HG03060 (cell line): ENCODE results near the gene SLC7A11.
"Not testable (repeated sequence)": the region's sequence is repeated elsewhere in the genome, so short reads cannot be mapped to it uniquely, and the experiment has no call there.

Experiments used
- ATAC-seq: cut with Tn5 transposase; IDR thresholded peaks from one replicate; pipeline ENCODE4 v1.9.1; 2021; ENCODE audit warnings: low read depth, moderate number of reproducible peaks; ENCODE audit not compliant: unreplicated experiment

SLC7A11 gene

DNA sequence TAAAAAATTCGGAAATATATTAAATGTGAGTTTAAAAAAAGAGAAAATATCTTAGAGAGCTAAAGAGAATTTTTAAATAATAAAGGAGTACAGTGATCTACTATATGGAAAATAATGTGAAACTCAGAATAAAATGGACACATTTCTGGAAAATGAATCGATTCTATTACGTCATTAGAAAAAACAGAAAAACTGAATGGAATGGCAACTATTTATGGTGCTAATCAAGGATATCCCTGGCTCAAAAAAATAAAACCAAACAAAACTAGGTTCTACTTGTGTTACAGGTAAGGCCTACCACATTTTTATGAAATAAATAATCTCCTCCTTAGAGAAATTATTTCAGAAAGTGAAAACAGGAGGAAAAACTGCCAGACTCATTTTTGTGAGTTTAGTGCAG, 5.5 kb upstream of the SLC7A11 start:
- no peak for ATAC-seq

DNA sequence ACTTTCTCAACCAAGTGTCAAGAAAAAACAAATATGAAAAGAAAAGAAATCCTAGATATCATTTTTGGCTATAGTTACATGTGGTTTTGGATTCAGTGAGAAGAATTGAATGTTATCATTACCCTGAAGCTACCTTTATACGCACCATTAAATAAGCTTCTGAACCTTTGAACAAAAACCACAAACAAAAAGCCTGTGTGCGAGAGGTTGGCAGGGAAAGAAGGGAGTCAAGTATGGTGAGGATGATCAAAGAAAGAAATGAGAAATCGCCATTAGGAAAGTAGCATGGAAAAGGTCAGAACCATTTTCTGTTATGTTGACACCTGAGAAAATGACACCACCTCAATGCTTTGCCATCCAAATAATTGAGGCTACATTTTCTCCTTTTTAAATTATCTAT, 1.2 kb upstream of the SLC7A11 start:
- ATAC-seq: no peak

DNA sequence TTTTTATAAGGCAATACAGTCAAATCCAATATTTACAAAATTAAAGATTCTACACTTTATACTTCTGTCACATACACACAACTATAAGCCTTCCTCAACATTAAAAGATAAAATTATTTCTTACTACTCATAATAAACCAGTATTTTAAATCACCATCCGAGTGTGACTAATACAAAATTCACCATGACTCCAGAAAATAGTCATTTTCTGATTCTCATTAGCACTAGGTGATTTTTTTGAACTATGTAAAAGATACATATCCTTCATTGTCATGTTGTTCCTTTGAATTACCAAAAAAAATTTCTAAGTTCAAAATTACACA, 646 bp upstream of the SLC7A11 start:
- ATAC-seq: no peak

DNA sequence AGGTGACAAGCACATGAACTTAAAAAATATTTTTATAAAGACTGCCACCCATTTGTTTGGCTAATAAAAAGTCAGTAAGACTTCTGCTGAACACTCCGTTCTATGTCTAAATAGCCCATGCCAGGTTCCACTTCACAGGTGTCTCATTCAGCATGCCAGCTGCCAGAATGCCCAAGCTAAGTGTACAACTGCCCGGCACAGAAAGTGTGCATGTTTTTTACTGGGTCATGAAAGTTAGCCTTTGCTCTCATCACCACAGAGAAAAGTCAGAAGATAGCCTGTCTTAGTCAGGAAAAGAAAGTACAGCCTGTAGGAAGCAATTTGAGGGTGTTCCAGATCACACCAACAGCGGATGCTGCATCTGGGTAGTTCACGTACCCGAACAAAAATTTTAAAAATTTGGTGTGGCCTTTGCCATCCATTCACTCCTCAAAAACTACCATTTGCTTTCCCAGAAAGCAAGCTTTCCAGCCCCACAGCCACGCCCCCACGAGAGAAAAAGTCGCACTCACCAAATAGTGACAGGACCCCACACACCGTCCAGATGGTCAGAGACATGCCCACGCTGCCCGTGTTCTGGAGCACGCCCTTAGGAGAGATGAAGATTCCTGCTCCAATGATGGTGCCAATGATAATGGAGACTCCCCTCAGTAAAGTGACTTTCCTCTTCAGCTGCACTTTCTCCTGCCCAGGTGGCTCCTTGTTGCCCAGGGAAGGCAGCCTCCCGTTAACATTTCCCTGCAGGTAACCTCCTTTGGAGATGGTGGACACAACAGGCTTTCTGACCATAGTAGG, 671 bp downstream of the SLC7A11 start:
- no peak for ATAC-seq

DNA sequence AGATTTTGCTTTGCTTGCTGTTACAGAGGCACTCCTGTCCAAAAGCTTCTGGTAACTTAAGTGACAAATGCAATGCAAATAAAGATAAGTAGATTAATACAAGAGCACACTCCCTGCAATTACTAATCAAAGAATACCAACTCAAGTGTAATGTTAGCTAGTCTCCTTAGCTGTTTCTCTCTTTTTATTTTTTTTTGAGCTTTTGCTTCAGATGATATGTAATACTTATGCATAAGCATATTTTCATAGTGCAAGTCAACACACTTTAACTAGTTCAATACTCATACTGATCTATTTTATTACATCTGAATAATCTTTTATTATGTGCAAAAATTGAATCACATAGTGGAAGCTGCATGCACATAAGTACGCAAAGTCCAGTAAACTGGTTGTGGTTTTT, 2.7 kb downstream of the SLC7A11 start:
- ATAC-seq: no peak

DNA sequence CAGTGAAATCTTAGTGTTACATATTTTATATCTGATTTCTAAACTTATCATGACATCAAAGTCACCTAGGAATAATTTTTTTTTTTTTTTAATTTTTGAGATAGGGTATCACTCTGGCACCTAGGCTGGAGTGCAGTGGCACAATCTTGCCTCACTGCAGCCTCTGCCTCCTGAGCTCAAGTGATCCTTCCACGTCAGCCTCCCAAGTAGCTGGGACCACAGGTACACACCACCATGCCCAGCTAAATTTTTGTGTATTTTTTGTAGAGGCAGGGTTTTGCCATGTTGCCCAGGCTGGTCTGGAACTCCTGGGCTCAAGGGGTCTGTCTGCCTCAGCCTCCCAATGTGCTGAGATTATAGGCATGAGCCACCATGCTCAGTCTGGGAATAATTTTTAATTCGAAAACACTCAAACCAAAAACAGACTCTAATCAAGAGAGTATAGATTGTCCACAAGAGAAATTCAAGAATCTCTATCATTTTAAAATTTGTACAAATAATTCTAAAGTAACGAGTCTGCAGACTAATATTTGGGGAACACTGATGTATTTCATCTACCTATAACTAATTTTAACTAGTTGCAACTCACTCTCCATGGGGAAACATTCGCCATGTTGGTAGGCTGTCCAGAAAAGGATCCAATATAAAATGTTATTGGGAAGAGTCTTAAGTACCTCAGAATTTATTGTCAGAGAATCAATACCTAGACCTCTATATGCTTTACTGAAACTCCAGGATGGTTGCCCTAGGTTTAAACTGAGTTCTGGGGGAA, 3.4 kb downstream of the SLC7A11 start:
- no peak for ATAC-seq

DNA sequence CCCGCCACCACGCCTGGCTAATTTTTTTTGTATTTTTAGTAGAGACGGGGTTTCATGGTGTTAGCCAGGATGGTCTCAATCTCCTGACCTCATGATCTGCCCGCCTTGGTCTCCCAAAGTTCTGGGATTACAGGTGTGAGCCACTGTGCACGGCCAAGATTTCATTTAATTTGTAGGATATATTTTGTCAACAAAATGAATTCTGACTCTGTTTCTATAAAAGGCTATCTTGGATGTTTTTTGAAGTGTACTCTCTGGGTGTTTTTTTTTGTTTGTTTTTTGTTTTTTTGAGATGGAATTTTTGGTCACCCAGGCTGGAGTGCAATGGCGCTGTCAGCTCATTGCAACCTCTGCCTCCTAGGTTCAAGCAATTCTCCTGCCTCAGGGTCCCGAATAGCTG, 5.0 kb downstream of the SLC7A11 start:
- not testable (repeated sequence) for ATAC-seq

DNA sequence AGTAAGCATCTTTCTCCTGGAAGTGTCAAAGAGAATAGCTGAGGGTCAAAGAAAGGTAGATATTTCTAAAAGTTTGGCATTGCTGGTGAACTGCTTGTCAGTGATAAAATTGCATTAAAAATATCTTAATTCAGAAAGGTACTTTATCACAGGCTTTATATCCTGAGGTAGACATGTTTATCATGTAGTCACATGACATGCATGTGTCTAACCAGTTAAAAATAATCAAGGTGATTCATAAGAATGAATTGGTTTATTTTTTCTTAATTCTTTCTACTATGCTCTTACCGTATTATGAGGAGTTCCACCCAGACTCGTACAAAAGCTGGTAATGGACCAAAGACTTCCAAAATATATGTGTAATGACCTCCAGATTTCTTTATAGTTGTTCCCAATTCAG, 6.1 kb downstream of the SLC7A11 start:
- ATAC-seq: no peak

DNA sequence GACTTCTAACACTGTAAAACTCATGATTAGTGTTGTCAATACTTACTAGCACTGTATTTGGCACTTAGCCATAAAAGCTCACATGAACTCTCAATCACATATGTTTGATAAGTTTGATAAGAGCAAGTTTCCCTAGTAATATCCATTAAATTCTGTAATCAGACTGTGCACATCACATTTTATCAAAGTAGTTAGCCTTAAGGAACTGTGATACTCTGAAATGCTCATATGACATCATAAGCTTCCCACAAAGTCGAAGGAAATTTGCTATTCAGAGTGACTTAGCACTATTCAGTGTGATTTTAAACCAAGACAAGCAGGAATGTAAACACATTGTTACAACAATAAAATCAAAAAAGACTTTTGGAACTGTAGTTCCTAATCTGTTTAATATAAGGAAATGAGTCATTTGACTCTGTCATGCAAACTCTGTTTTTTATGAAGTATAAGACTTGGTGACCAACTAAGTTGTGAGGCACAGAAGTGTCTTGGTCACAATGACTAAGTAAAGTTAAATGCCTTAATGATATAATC, 6.7 kb downstream of the SLC7A11 start:
- no peak for ATAC-seq

DNA sequence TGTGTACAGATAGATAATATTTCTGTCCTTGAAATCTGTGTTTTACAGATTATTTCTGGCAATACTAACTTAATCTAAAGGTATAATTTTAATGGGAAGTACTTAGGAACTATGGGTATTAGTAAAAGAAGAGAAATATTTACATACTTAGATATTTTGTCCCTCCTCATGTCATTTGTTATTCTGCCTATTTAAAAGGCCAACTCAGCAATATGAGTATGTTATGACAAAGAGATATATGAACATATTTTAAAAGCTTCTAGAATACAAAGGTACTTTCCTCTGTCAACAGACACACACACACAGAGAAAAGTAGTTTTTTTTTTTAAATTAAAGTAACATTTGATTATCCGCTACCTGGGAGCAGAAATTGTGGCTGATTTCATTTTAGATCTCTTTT, 7.9 kb downstream of the SLC7A11 start:
- no peak for ATAC-seq

DNA sequence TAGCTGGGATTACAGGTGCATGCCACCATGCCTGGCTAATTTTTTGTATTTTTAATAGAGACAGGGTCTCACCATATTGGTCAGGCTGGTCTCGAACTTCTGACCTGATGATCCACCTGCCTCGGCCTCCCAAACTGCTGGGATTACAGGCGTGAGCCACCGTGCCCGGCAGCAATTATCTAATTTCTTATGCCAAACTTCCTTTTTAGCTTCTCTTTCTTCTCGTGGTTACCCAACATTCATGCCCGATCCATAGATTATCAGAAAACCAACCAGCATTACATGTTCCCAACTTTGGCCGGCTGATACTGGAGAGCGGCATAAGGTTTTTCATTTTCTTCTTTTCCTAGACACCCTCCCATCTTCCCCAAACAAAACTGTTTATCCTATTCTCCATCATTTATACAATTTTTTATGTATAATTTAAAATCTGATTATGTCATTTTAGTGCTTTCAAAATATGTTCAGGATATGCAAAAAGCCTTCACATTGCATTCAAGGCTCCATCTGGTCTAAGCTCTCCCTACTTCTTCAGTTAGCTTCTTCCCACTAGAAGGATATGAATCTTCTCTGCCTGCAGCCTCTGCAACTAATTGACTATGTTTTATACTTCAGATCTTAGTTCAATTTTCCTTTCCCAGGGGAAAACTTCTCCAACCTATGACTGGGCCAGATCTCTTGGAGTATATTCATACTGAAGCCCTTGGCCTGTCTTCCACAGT, 8.7 kb downstream of the SLC7A11 start:
- ATAC-seq: no peak

DNA sequence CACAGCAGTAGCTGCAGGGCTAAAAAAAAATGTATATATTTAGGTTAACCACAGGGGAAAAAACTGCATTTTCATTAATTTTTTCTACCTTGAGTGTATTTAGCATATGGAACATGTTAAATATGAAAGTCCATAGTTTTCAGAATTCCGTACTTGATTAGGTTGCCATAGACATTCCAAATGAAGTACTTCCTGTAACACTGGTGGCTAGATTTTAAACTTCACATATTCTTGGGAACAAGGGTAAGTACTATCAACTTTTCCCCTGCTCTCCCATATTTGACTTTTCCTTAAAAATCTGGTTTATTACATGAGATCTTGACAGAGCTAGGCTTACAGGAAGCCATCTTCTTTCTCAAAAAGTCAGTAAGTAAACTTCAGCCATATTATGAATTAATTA, 9.8 kb downstream of the SLC7A11 start:
- no peak for ATAC-seq

DNA sequence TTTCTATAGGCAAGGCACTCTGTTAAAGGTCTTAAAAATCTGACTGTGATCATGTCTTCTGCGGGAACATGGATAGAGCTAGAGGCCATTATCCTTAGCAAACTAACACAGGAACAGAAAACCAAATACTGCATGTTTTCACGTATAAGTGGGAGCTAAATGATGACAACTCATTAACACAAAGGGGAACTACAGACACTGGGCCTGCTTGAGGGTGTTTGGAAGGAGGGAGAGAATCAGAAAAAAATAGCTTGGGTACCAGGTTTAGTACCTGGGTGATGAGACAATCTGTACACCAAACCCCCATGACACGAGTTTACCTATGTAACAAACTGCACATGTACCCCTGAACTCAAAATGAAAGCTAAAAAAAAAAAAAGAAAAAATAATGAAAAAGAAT, 12.1 kb downstream of the SLC7A11 start:
- ATAC-seq: no peak

DNA sequence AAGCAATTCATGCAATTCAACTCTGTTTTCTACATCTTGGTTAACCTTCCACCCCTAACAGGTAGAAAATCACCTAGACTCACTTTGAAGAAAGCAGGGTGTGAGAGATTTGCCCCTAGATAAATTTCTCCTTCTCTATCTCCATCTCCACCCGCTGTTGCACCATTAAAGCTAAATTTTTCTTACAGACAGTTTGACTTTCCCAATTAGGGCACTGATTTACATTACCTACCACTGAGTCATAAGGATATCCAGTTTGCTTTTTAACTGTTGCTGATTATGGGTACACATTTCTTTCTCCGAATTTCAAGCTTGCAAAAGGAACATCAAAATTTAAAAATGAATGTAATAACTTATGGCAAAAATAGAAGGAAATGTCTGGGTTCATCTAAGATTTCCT, 13.0 kb downstream of the SLC7A11 start:
- ATAC-seq: no peak

DNA sequence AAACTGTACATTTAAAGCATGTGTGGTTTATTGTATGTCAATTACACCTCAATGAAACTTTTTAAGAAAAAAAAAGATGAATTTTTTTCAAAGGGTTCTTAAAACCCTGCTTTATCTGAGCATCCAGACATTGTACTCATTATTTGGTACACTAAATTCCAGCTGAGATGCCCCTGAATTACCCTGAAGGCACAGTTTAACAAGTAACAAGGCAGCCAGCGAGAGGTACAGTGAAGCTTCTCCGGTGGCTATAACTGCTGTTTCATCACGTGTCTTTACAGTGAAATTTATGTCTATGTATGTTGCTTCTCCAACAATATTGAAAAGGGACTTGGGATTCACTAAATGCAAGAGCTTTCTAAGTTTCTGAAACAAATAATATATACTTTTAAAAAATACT, 15.8 kb downstream of the SLC7A11 start:
- no peak for ATAC-seq

DNA sequence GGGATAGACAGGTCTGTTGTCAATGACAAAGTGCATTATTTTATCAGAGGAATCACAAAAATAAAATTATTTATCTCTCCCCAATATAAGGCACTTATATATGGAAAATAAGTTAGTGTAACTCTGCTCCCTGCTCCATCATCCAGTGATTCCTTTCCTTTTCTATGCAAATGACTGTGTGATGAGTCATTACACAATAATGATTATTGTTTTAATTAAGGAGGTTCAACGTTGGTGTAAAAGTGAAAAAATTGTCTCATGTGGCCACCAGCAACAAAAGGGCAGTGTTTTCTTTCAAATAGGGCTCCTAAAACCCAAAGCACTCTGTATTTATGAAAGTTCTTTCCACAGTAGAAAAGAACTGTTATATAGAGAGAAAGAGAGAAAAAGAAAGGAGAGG, 16.7 kb downstream of the SLC7A11 start:
- no peak for ATAC-seq

DNA sequence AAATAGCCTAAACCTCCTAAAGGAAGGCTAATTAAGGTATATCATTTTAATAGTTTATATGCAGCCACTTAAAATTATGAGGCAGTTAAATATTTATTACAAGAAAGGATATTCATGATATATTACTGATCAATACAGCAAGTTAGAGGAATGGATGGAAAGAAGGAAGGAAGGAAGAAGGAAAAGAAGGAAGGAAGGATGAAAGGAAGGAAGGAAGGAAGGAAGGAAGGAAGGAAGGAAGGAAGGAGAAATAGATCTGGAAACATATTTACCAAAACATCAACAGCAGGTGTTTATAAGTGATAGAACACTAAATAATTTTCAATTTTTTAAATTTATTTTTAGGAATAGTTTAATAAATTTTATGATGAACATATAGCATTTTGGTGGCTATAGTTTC, 17.5 kb downstream of the SLC7A11 start:
- no peak for ATAC-seq

DNA sequence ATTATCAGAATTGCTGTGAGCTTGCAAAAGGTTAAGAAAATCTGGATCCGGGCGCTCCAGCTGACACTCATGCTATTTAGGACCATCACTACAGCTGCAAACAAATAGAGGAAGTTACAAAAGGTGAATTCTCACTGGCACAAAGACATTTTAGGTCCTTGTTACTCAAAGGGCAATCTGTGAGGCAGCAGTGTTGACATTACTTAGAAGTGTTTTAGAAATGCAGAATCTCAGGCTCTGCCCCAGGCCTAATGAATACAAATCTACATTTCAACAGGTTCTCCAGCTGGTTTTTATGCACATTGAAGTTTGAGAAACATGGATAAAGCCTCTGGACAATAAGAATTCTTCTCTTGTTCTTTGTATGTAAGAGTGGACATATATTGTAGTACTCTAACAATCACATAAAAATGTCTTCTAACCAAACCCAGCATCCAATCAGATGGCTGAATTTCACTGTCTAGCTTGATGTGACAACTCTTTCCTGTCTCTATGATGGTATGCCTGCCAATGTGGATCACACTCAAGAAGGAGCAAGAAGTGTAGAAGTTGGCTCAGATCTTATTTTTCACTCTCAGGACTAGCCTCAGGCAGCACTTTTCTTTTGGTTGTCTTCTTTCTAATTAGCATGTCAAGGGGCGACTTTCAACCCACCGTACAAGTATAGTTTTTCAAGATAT, 18.8 kb downstream of the SLC7A11 start:
- no peak for ATAC-seq

DNA sequence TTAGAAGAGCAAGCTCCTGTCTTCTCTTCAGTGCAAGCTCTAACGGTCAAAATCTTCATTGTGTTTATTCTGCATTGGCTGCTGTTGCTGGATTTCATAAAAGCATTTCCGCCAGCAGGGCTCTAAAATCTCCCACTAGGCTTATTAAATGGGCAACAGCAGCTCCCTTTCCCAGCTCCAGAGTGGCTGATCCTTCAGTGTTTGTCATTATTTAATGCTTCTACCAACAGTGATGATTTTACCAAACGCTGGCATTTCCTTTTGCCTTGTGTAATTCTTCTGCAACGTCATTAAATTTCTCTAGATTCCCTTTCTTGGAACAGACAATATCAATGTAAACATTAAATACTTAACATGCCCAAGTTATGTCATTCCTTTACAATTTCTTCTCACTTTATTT, 20.1 kb downstream of the SLC7A11 start:
- no peak for ATAC-seq

DNA sequence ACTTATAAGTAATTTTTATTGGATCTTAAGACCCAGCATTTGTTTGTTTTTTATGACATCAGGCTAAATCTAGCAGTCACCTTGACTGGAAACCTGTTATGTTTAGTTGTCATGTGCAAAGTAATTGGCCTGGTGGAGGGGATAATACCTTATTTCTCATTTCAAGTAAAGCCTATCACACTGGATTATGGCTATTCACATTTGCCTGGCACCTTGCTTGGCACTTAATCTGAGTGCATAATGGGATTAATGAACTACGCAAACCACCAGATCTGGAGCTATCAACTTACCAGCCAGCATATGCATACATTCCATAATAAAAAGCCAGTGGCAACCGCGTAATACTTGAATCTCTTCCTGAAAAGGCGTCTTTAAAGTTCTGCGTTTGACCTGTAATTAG, 23.2 kb downstream of the SLC7A11 start:
- no peak for ATAC-seq

DNA sequence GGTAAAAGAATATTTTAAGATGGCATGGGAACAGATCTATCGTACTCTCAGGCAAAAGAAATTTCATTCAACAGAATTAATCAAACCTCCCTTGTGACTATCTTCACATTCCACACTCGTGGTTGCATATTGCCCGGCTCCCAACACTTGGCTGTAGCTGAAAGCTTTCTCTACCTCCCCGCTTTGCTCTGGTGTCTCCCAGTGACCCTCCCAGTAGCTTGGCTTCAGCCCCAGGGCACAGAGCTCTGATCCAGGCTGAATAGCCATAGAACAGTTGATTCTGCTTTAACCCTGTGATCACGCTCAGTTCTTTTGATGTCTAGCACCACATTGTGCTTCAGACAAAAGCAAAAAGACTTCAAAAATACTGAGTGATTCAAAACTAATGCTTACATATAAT, 24.6 kb downstream of the SLC7A11 start:
- no peak for ATAC-seq
